WI38 (cell line): ENCODE data around the gene YWHAG.

ENCODE experiments used
- H3K4me3 ChIP-seq: 2 replicates; pipeline ENCODE4 v1.5.1; 2011; ENCODE audit warnings: low read depth, mild to moderate bottlenecking, control low read depth, low read length
- TF ChIP-seq, protein P1 (sequence below): IDR thresholded peaks from 2 replicates; pipeline ENCODE4 v1.5.1; 2012; ENCODE audit warnings: low read depth, mild to moderate bottlenecking, control low read depth, low read length

Gene YWHAG

DNA sequence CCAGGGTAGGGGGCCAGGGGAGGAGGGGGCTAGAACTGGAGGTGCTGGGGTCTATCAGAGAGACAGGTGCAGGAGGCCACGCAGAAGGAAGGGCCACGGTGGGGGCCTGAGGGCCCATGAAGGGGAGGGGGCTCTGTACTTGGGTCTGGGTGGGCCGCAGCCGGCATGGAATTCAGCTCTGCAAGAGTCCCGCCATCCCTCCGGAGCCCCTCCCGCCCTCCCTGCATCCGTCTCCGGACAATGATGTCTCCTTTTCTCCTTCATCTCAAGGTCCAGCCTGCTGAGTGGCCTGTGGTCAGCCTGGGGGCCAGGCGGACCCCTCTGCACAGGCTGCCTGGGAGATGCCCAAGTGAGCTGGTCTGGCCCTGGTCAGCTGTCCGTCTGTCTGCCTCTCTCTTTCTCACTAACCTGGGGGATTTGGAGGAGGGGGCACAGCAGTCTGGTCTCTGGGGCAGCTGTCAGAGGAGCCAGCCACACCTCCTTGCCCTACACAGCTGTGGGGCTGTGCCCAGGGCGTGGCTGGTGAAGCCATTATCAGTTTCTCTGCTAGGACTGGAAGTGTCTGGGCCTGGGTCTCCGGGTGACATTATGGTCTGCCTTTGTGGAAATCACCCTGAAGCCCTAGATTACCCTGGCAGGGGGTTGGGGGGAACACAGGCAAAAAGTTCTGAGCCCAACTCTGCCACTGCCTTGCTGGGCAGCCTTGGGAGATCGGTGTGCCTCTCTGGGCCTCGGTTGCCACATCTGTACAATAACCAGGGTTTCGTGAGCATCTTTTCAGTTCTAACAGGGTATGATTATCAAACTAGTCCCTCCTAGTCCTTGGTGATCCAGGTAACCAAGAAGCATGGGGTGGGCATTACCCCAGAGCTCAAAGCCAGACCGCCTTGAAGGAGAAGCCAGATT, 75.3 kb downstream of the YWHAG start:
- H3K4me3 ChIP-seq: peak overlapping the region; percentile 52
- TF ChIP-seq, protein P1, sequence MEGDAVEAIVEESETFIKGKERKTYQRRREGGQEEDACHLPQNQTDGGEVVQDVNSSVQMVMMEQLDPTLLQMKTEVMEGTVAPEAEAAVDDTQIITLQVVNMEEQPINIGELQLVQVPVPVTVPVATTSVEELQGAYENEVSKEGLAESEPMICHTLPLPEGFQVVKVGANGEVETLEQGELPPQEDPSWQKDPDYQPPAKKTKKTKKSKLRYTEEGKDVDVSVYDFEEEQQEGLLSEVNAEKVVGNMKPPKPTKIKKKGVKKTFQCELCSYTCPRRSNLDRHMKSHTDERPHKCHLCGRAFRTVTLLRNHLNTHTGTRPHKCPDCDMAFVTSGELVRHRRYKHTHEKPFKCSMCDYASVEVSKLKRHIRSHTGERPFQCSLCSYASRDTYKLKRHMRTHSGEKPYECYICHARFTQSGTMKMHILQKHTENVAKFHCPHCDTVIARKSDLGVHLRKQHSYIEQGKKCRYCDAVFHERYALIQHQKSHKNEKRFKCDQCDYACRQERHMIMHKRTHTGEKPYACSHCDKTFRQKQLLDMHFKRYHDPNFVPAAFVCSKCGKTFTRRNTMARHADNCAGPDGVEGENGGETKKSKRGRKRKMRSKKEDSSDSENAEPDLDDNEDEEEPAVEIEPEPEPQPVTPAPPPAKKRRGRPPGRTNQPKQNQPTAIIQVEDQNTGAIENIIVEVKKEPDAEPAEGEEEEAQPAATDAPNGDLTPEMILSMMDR: no peak

- TF ChIP-seq, protein P1: no peak
These were observed 76.2 kb downstream of the YWHAG start for GRCh38 chr7:76282344-76283253.

DNA sequence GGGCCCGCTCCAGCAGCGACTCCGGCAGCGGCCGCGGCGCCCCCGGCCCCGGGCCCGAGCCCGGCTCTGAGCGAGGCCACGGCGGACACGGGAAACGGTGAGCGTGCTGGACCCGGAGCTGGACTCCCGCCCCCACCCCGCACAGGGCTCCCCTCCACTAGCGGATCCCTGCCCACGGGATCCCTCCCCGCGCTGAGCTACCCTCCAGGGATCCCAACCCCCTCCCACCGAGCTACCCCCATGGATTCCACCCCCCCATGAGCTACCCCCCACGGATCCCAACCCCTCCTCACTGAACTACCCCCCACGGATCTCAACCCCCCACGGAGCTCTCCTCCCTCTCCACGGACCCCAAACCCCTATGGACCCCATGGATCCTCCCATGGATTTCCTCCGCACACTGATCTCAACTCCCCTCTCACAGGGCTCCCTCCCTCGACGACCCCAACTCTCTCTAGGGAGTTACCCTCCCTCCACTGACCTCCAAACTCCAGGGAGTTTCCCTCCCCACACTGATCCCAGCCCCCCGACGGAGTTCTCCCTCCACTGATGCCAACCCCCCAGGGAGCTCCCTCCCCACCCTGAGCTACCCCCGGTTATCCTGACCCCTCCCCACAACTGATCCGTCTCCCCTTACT, 77.0 kb downstream of the YWHAG start:
- peak overlapping the region; percentile 47 for H3K4me3 ChIP-seq
- TF ChIP-seq, protein P1: no peak

More at GRCh38 chr7:76282344-76283253, 76.2 kb downstream of the YWHAG start:
- peak overlapping the region; percentile 52 for H3K4me3 ChIP-seq

DNA sequence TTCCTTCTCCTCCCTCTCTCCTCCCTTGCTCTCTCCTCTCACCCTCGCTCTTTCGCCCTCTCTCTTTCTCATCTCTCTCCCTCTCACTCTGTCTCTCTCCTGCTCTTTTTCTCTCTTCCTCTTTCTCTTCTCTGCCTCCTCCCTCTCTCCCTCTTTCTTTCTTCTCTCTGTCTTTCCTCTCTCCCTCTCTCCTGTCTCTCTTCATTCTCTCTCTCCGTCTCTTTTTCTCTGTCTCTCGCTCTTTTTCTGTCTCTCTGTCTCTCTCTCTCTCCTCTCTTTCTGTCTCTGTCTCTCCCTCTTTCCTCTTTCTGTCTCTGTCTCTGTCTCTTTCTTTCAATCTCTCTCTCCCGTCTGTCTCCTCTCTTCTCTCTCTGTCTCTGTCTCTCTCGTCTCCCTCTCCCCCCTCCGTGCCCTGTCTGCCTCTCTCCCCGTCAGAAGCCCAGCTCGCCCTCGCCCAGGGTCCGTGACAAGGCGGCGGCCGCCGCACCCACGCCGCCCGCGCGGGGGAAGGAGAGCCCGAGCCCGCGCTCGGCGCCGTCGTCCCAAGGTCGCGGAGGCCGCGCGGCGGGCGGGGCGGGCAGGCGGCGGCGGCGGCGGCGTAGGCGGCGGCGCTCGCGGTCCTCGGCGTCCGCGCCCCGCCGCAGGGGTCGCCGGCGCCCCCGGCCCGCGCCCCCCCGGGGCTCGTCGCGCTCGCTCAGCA, 77.6 kb downstream of the YWHAG start:
- TF ChIP-seq, protein P1: no peak
- H3K4me3 ChIP-seq: peak overlapping the region; percentile 40

DNA sequence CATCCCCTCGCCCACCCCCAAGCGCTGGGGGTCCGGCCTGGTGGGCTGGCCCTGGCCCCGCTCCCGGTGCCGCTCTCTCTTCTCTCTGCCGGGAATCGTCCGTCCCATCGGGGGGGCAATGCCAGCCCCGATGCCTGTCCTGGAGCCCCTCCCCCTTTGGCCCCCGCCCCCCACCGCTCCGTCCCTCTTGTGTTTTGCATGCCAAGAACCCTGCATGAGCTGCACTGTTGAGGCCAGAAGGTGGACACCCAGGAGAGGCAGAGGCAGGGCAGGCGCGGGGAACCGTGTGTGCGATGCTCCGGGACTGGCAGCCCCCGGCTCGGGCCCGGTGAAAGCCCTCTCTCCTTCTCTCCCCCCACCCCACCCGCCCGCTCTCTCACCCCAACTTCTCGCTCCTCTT, 78.4 kb downstream of the YWHAG start:
- H3K4me3 ChIP-seq: no peak overlapping the region
- TF ChIP-seq, protein P1: no peak

- no peak overlapping the region for H3K4me3 ChIP-seq
- TF ChIP-seq, protein P1: no peak
These were observed 80.3 kb downstream of the YWHAG start for GRCh38 chr7:76278540-76278939.
